Epithelial cell of esophagus (primary cell): ENCODE data around the gene DIP2A.

Experiments
- DNase-seq: peaks from one replicate; pipeline ENCODE4 v3.0.0; 2010; ENCODE audit warnings: low read depth
- H3K4me3 ChIP-seq: 2 replicates; pipeline ENCODE4 v1.5.1; 2011; ENCODE audit warnings: mild to moderate bottlenecking, low read length, control low read depth
- CTCF ChIP-seq: IDR thresholded peaks from 2 replicates; pipeline ENCODE4 v1.5.1; 2011; ENCODE audit warnings: low read depth, mild to moderate bottlenecking, low read length, control low read depth, inconsistent platforms; ENCODE audit not compliant: insufficient read depth; ENCODE audit errors: missing control alignments

Gene DIP2A

GRCh38 chr21:46545911-46546310 is 87.2 kb downstream of the DIP2A start:
- no peak for DNase-seq
- TF ChIP-seq CTCF: no peak
- H3K4me3 ChIP-seq: no peak overlapping the region

- TF ChIP-seq CTCF: no peak
- DNase-seq: no peak
- no peak overlapping the region for H3K4me3 ChIP-seq
Measured at GRCh38 chr21:46546799-46547198, 88.1 kb downstream of the DIP2A start.

- DNase-seq: no peak
- no peak overlapping the region for H3K4me3 ChIP-seq
- TF ChIP-seq CTCF: no peak
Measured at GRCh38 chr21:46549650-46550049, 91.0 kb downstream of the DIP2A start.

- no peak for TF ChIP-seq CTCF
- no peak for DNase-seq
- no peak overlapping the region for H3K4me3 ChIP-seq
Measured at GRCh38 chr21:46550116-46550941, 91.6 kb downstream of the DIP2A start.

- DNase-seq: no peak
- TF ChIP-seq CTCF: no peak
- H3K4me3 ChIP-seq: no peak overlapping the region
Measured at GRCh38 chr21:46551636-46552241, 93.0 kb downstream of the DIP2A start.

- no peak for TF ChIP-seq CTCF
- no peak overlapping the region for H3K4me3 ChIP-seq
- no peak for DNase-seq
Measured at GRCh38 chr21:46552274-46552673, 93.6 kb downstream of the DIP2A start.
